Caco-2 (cell line): ENCODE measurements around the gene PLA2G1B. TPM values are rescaled to one million over a fixed set of nuclear protein-coding genes. Genes with fewer than 3 reads are reported as not detected.

Experiments
- BruUV-seq: library from RNA; stranded (reverse); fragments of 400-500 nt; replicated peaks from 2 replicates; lab custom pipeline; 2021; lab: Mats Ljungman, UMichigan
- CTCF ChIA-PET: fragments of 300-600 bp; sonication (Branson Sonifier 250); formaldehyde crosslinking; loops from one replicate; lab custom pipeline; 2022; ENCODE audit warnings: antibody characterized with exemption; lab: Charles Lee
- POLR2A ChIA-PET: fragments of 300-600 bp; sonication (Branson Sonifier 250); formaldehyde crosslinking; loops from one replicate; lab custom pipeline; 2022; ENCODE audit warnings: antibody characterized with exemption; lab: Charles Lee
- DNase-seq, 2 experiments: peaks; one replicate each; pipeline versions ENCODE4 v3.0.0 to v3.0.0-alpha.2; 2020 to 2022
- H3K27me3 ChIP-seq: replicated peaks from 2 replicates; pipeline ENCODE4 v1.6.0; 2011; ENCODE audit warnings: low read length; ENCODE audit not compliant: control insufficient read depth, insufficient read depth
- H3K36me3 ChIP-seq: 2 replicates; pipeline ENCODE4 v1.5.1; 2011; ENCODE audit warnings: low read length; ENCODE audit not compliant: control insufficient read depth, insufficient read depth
- H3K4me1 ChIP-seq: fragments of 250-450 bp; sonication (Bioruptor Pico); 2 replicates; pipeline ENCODE4 v1.5.1; 2020; ENCODE audit warnings: mild to moderate bottlenecking
- H3K4me3 ChIP-seq: 2 replicates; pipeline ENCODE4 v1.5.1; 2011; ENCODE audit warnings: low read depth, mild to moderate bottlenecking, control low read depth, low read length
- H3K9me3 ChIP-seq: fragments of 250-450 bp; sonication (Bioruptor Pico); 2 replicates; pipeline ENCODE4 v1.5.1; 2020; ENCODE audit warnings: mild to moderate bottlenecking, moderate library complexity
- H3K27ac Mint-ChIP-seq: one replicate; pipeline ENCODE4 v1.8.0; 2022; ENCODE audit warnings: mixed read lengths; ENCODE audit not compliant: unreplicated experiment
- H3K27me3 Mint-ChIP-seq: one replicate; pipeline ENCODE4 v1.8.0; 2022; ENCODE audit warnings: mixed read lengths; ENCODE audit not compliant: insufficient read depth, unreplicated experiment
- H3K36me3 Mint-ChIP-seq: one replicate; pipeline ENCODE4 v1.8.0; 2022; ENCODE audit warnings: mild to moderate bottlenecking, mixed read lengths; ENCODE audit not compliant: insufficient read depth, unreplicated experiment
- H3K4me1 Mint-ChIP-seq: one replicate; pipeline ENCODE4 v1.8.0; 2022; ENCODE audit warnings: low read depth, mixed read lengths; ENCODE audit not compliant: unreplicated experiment
- H3K4me3 Mint-ChIP-seq: one replicate; pipeline ENCODE4 v1.8.0; 2022; ENCODE audit warnings: mild to moderate bottlenecking, moderate library complexity, mixed read lengths; ENCODE audit not compliant: unreplicated experiment
- H3K9me3 Mint-ChIP-seq: one replicate; pipeline ENCODE4 v1.8.0; 2022; ENCODE audit warnings: mixed read lengths; ENCODE audit not compliant: unreplicated experiment
- CTCF ChIP-seq, 2 experiments: fragments of 200-600 bp in 1 of 2; IDR thresholded peaks; 1 replicate in 1 of 2; 2 replicates in 1 of 2; pipeline versions ENCODE4 v1.5.1 to v1.8.0; 2011 to 2022; ENCODE audit warnings: antibody characterized with exemption in 1 of 2, control low read depth in 1 of 2, inconsistent platforms in 1 of 2, low read depth in 1 of 2, low read length in 1 of 2, mild to moderate bottlenecking in 1 of 2, moderate library complexity in 1 of 2; ENCODE audit not compliant: insufficient read depth in 1 of 2, severe bottlenecking in 1 of 2, unreplicated experiment in 1 of 2
- intact Hi-C: fragments of 100-400 bp; cut with micrococcal nuclease; formaldehyde crosslinking; loops from one replicate; pipeline ENCODE4 v1.10.0; 2022; ENCODE audit not compliant: unreplicated experiment
- total RNA-seq: library from RNA; stranded (reverse); gene quantifications from 2 replicates; pipeline ENCODE4 v1.2.3, GENCODE V29; 2022

PLA2G1B gene
- total RNA-seq, 1 experiment from 2014 or later: not detected

DNA sequence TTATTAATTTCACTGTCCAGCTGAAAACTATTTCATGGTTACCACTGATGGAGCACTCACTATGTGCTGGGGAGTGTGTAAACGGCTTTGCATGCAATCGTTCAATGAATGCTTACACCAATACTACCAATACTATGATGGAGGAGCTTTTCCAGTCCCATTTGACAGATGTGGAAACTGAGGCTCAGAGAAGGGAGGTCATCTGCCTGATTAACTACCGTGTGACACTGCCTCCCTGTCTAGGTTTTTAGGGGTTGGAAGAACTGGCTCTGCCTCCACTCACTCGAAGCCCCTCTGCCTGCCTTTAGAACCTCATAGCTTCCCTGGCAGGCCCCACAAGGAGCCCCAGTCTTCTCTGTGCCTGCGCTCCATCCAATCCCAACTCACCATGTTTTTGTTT lies 29.5 kb upstream of the PLA2G1B start:
- BruUV-seq: no TSS peak
- Histone ChIP-seq H3K27me3 (no peaks in the 10 kb centered on the region), H3K4me1 (no peaks in the 10 kb centered on the region), H3K36me3 (peaks cover 2% of the 10 kb centered on the region), H3K9me3 (no peaks in the 10 kb centered on the region), H3K4me3 (no peak overlapping the region)
- H3K4me1 Mint-ChIP-seq: no peaks in the 10 kb centered on the region
- H3K27ac Mint-ChIP-seq: no peak overlapping the region
- no peak for DNase-seq
- H3K9me3 Mint-ChIP-seq: no peaks in the 10 kb centered on the region
- H3K4me3 Mint-ChIP-seq: no peak overlapping the region
- ChIA-PET CTCF (interaction anchor here (1.0 to 1.4 kb wide), 3 partner anchors 73 to 110 kb away, joined by 3 to 5 read pairs (median 4); no protein-coding TSS in a partner anchor), POLR2A (no interaction called here)
- no peaks in the 10 kb centered on the region for H3K27me3 Mint-ChIP-seq
- peaks cover 19% of the 10 kb centered on the region for H3K36me3 Mint-ChIP-seq
- TF ChIP-seq CTCF (IDR thresholded peaks at IDR 0.05; ENCODE audit: insufficient read depth in 1 of 2, low read depth in 1 of 2, low read length in 1 of 2, severe bottlenecking in 1 of 2, unreplicated experiment in 1 of 2): no peak
- intact Hi-C loops: loop anchor here (2.0 kb wide), 1 partner anchor 110 kb away; no protein-coding TSS in a partner anchor

DNA sequence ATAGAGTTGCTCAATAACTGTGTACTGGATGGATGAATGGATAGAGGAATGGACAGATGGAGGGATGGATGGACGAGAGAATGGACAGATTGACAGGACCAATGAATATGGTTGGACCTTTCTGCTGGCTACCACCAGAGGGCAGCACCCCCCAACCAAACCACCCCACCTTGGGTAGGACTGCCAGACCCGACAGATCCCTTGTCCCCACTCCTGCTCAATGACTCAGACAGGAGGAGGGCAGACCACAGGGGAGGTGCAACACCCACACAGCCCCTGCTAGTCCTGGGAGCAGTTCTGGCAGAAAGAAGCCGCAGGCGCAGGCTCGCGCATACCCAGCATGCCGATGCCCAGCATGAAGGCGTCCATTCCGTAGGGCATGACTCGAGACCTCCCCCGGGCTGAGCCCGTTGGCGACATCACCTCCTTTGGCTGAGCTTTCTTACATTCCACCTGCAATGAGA lies 29.0 kb upstream of the PLA2G1B start:
- no TSS peak for BruUV-seq
- H3K4me1 Mint-ChIP-seq: no peaks in the 10 kb centered on the region
- H3K27me3 Mint-ChIP-seq: no peaks in the 10 kb centered on the region
- H3K36me3 Mint-ChIP-seq: peaks cover 19% of the 10 kb centered on the region
- no peaks in the 10 kb centered on the region for H3K27me3 ChIP-seq
- no peaks in the 10 kb centered on the region for H3K9me3 ChIP-seq
- H3K9me3 Mint-ChIP-seq: no peaks in the 10 kb centered on the region
- DNase-seq: peak; percentile 84 to 86
- peak; percentile 78 to 84 for TF ChIP-seq CTCF (IDR thresholded peaks at IDR 0.05; ENCODE audit: insufficient read depth in 1 of 2, low read depth in 1 of 2, low read length in 1 of 2, severe bottlenecking in 1 of 2, unreplicated experiment in 1 of 2)
- no peak overlapping the region for H3K27ac Mint-ChIP-seq
- peaks cover 2% of the 10 kb centered on the region for H3K36me3 ChIP-seq
- H3K4me3 ChIP-seq: no peak overlapping the region
- intact Hi-C loops: loop anchor here (1.0 to 2.0 kb wide), 2 partner anchors 74 to 110 kb away; no protein-coding TSS in a partner anchor
- H3K4me1 ChIP-seq: no peaks in the 10 kb centered on the region
- H3K4me3 Mint-ChIP-seq: no peak overlapping the region
- ChIA-PET POLR2A (no interaction called here), CTCF (interaction anchor here (1.0 to 1.4 kb wide), 3 partner anchors 73 to 110 kb away, joined by 3 to 5 read pairs (median 4); no protein-coding TSS in a partner anchor)

GRCh38 chr12:120353556-120354317 lies 26.2 kb upstream of the PLA2G1B start:
- Histone ChIP-seq H3K4me3 (no peak overlapping the region), H3K9me3 (no peaks in the 10 kb centered on the region), H3K4me1 (no peaks in the 10 kb centered on the region), H3K36me3 (no peaks in the 10 kb centered on the region; the same call in none of the 2 replicates), H3K27me3 (no peaks in the 10 kb centered on the region)
- no peaks in the 10 kb centered on the region for H3K4me1 Mint-ChIP-seq
- H3K36me3 Mint-ChIP-seq: peaks cover 19% of the 10 kb centered on the region
- TF ChIP-seq CTCF (IDR thresholded peaks at IDR 0.05; ENCODE audit: insufficient read depth in 1 of 2, low read depth in 1 of 2, low read length in 1 of 2, severe bottlenecking in 1 of 2, unreplicated experiment in 1 of 2): no peak
- no peaks in the 10 kb centered on the region for H3K27me3 Mint-ChIP-seq
- ChIA-PET POLR2A (no interaction called here), CTCF (interaction anchor here (0.5 to 0.9 kb wide), 4 partner anchors 14 to 227 kb away, joined by 3 to 7 read pairs (median 4); partner anchors contain the start of gene POP5)
- H3K9me3 Mint-ChIP-seq: no peaks in the 10 kb centered on the region
- H3K4me3 Mint-ChIP-seq: no peak overlapping the region
- BruUV-seq: no TSS peak
- DNase-seq: no peak
- intact Hi-C loops: no loop called here
- H3K27ac Mint-ChIP-seq: no peak overlapping the region
